HepG2 (cell line): ENCODE results near the gene MOB4. TPM values are rescaled to one million over a fixed set of nuclear protein-coding genes. Genes with fewer than 3 reads are reported as not detected.

Source experiments
- ATF2 ChIP-seq: sonication (generic); formaldehyde crosslinking; IDR thresholded peaks from 2 replicates; pipeline ENCODE4 v1.4.0; 2020; ENCODE audit warnings: missing genetic modification reagents
- CBX1 ChIP-seq: IDR thresholded peaks from one replicate; pipeline ENCODE4 v1.6.1; 2016; ENCODE audit warnings: antibody characterized with exemption, low read depth
- CCAR2 ChIP-seq: fragments of 200-400 bp; formaldehyde crosslinking; optimal IDR thresholded peaks from 2 replicates; pipeline ENCODE3; 2018; ENCODE audit warnings: low read depth, mild to moderate bottlenecking, low read length, moderate library complexity
- DPF2 ChIP-seq: sonication (generic); formaldehyde crosslinking; IDR thresholded peaks from 2 replicates; pipeline ENCODE4 v1.4.0; 2020; ENCODE audit warnings: mild to moderate bottlenecking, low read depth, missing genetic modification reagents, borderline replicate concordance
- FIP1L1 ChIP-seq: fragments of 200-400 bp; formaldehyde crosslinking; IDR thresholded peaks from 2 replicates; pipeline ENCODE4 v1.6.1; 2018; ENCODE audit warnings: low read depth, mild to moderate bottlenecking, low read length, moderate library complexity, borderline replicate concordance; ENCODE audit not compliant: insufficient read depth
- JUND ChIP-seq: sonication (generic); formaldehyde crosslinking; IDR thresholded peaks from 2 replicates; pipeline ENCODE4 v1.8.0; 2022; ENCODE audit warnings: mild to moderate bottlenecking, missing genetic modification reagents
- NCOR1 ChIP-seq: fragments of 200-600 bp; sonication (generic); IDR thresholded peaks from 2 replicates; pipeline ENCODE4 v1.7.0; 2017; ENCODE audit warnings: antibody characterized with exemption, low read length, borderline replicate concordance
- NONO ChIP-seq, 2 experiments: fragments of 450-650 bp in 1 of 2; sonication (generic) in 1 of 2; formaldehyde crosslinking in 1 of 2; IDR thresholded peaks in 1 of 2; conservative IDR thresholded peaks in 1 of 2; 2 replicates each; pipeline versions ENCODE4 v1.6.1 to v1.8.0; 2017 to 2022; ENCODE audit warnings: mild to moderate bottlenecking in 1 of 2, missing genetic modification reagents in 1 of 2, moderate library complexity in 1 of 2
- RORA ChIP-seq: sonication (generic); formaldehyde crosslinking; IDR thresholded peaks from 2 replicates; pipeline ENCODE4 v1.5.0; 2020; ENCODE audit warnings: mild to moderate bottlenecking, missing genetic modification reagents, moderate library complexity
- SAFB2 ChIP-seq: sonication (generic); formaldehyde crosslinking; IDR thresholded peaks from 2 replicates; pipeline ENCODE4 v1.5.1; 2020; ENCODE audit warnings: missing genetic modification reagents, low read depth, mild to moderate bottlenecking, borderline replicate concordance
- ZNF326 ChIP-seq: sonication (generic); formaldehyde crosslinking; IDR thresholded peaks from 2 replicates; pipeline ENCODE4 v1.4.0; 2020; ENCODE audit warnings: missing genetic modification reagents, borderline replicate concordance
- ZNF569 ChIP-seq: sonication (generic); formaldehyde crosslinking; IDR thresholded peaks from 2 replicates; pipeline ENCODE4 v1.5.0; 2020; ENCODE audit warnings: mild to moderate bottlenecking, missing genetic modification reagents, moderate library complexity, borderline replicate concordance
- ZNF572 ChIP-seq: sonication (generic); formaldehyde crosslinking; IDR thresholded peaks from 2 replicates; pipeline ENCODE4 v1.5.1; 2020; ENCODE audit warnings: mild to moderate bottlenecking, missing genetic modification reagents
- ZNF777 ChIP-seq: sonication (generic); formaldehyde crosslinking; IDR thresholded peaks from 2 replicates; pipeline ENCODE4 v1.4.0; 2020; ENCODE audit warnings: missing genetic modification reagents
- ZNF781 ChIP-seq: sonication (generic); formaldehyde crosslinking; IDR thresholded peaks from 2 replicates; pipeline ENCODE4 v1.5.1; 2020; ENCODE audit warnings: borderline replicate concordance, mild to moderate bottlenecking, missing genetic modification reagents; ENCODE audit errors: not compliant biosample characterization
- ZSCAN31 ChIP-seq: sonication (generic); formaldehyde crosslinking; IDR thresholded peaks from 2 replicates; pipeline ENCODE4 v1.5.0; 2020; ENCODE audit warnings: low read depth, mild to moderate bottlenecking, missing genetic modification reagents
- polyA plus RNA-seq, 8 experiments: library from polyadenylated mRNA; depleted of rRNA in 3 of 8; stranded (reverse) in 7 of 8; unstranded in 1 of 8; fragments of >200 nt; fragmentation: Illumina TruSeq in 4 of 8; extraction: Trizol in 4 of 8; gene quantifications; 2 replicates each; pipeline versions ENCODE4 v1.2.1 to v1.2.3, GENCODE V29; 2011 to 2016; ENCODE audit warnings: low read depth in 4 of 8, missing spikeins in 1 of 8, mixed read lengths in 1 of 8; ENCODE audit not compliant: insufficient read depth in 1 of 8
- total RNA-seq, 5 experiments: library from RNA; depleted of rRNA; stranded (reverse); fragments of >200 nt; fragmentation: Illumina TruSeq; extraction: Trizol; gene quantifications; 2 replicates each; pipeline ENCODE4 v1.2.3, GENCODE V29; 2016; ENCODE audit warnings: low read depth in 1 of 5
- TF ChIP-seq, protein P1 (sequence below): sonication (generic); formaldehyde crosslinking; IDR thresholded peaks from 2 replicates; pipeline ENCODE4 v1.5.0; 2020; ENCODE audit warnings: missing genetic modification reagents
- TF ChIP-seq, protein P2 (sequence below): sonication (generic); formaldehyde crosslinking; IDR thresholded peaks from 2 replicates; pipeline ENCODE4 v1.8.0; 2022; ENCODE audit warnings: mild to moderate bottlenecking, missing genetic modification reagents

Gene MOB4
- total and polyA plus RNA-seq, 2 of the 13 experiments (the other 11 are each of a cell fraction or from before 2014, with no cell fraction given), result 35.7 to 38.6 TPM

GRCh38 chr2:197499594-197500502, 16.0 kb upstream of the MOB4 start, which contains the start of the genes HSPD1 and HSPE1 (continued):
- TF ChIP-seq ZNF326 (CRISPR knock-in tag), result no peak
- peak; percentile 95 for TF ChIP-seq CCAR2
- no peak; the same call in 1 of the 2 replicates for TF ChIP-seq DPF2 (CRISPR knock-in tag)
- TF ChIP-seq, protein P1, sequence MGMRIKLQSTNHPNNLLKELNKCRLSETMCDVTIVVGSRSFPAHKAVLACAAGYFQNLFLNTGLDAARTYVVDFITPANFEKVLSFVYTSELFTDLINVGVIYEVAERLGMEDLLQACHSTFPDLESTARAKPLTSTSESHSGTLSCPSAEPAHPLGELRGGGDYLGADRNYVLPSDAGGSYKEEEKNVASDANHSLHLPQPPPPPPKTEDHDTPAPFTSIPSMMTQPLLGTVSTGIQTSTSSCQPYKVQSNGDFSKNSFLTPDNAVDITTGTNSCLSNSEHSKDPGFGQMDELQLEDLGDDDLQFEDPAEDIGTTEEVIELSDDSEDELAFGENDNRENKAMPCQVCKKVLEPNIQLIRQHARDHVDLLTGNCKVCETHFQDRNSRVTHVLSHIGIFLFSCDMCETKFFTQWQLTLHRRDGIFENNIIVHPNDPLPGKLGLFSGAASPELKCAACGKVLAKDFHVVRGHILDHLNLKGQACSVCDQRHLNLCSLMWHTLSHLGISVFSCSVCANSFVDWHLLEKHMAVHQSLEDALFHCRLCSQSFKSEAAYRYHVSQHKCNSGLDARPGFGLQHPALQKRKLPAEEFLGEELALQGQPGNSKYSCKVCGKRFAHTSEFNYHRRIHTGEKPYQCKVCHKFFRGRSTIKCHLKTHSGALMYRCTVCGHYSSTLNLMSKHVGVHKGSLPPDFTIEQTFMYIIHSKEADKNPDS (CRISPR knock-in tag), result 0 out of 2 replicates have a peak, but pooled peaks have one; percentile 16
- TF ChIP-seq ZNF781, result peak; percentile 99
- no peak for TF ChIP-seq NONO (IDR thresholded peaks at IDR 0.05)
- TF ChIP-seq NONO (CRISPR knock-in tag; conservative IDR thresholded peaks at IDR 0.05), result peak; percentile 98
- TF ChIP-seq, protein P2, sequence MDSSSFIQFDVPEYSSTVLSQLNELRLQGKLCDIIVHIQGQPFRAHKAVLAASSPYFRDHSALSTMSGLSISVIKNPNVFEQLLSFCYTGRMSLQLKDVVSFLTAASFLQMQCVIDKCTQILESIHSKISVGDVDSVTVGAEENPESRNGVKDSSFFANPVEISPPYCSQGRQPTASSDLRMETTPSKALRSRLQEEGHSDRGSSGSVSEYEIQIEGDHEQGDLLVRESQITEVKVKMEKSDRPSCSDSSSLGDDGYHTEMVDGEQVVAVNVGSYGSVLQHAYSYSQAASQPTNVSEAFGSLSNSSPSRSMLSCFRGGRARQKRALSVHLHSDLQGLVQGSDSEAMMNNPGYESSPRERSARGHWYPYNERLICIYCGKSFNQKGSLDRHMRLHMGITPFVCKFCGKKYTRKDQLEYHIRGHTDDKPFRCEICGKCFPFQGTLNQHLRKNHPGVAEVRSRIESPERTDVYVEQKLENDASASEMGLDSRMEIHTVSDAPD (CRISPR knock-in tag), result peak; percentile 84
- TF ChIP-seq ZNF569, result peak; percentile 97
- TF ChIP-seq FIP1L1, result peak; percentile 88; the same call in 1 of the 2 replicates
- TF ChIP-seq SAFB2 (CRISPR knock-in tag), result peak; percentile 99
- peak; percentile 78 for TF ChIP-seq ZNF777 (CRISPR knock-in tag)
- TF ChIP-seq ZNF572 (CRISPR knock-in tag), result peak; percentile 70; the same call in 1 of the 2 replicates
- TF ChIP-seq NCOR1, result peak; percentile 80; the same call in 1 of the 2 replicates
- TF ChIP-seq ATF2 (CRISPR knock-in tag), result peak; percentile 95
- peak; percentile 87; the same call in 1 of the 2 replicates for TF ChIP-seq RORA (CRISPR knock-in tag)
- TF ChIP-seq ZSCAN31 (CRISPR knock-in tag), result peak; percentile 99
- peak; percentile 94 for TF ChIP-seq CBX1
- peak; percentile 79; the same call in 1 of the 2 replicates for TF ChIP-seq JUND (CRISPR knock-in tag)
